ENCODE data around the gene SMARCA2. TPM values are rescaled to one million over a fixed set of nuclear protein-coding genes. Genes with fewer than 3 reads are reported as not detected.

SMARCA2 gene
- total and polyA plus RNA-seq, 2 experiments from 2014 or later, result 19.9 to 43.0 TPM

DNA sequence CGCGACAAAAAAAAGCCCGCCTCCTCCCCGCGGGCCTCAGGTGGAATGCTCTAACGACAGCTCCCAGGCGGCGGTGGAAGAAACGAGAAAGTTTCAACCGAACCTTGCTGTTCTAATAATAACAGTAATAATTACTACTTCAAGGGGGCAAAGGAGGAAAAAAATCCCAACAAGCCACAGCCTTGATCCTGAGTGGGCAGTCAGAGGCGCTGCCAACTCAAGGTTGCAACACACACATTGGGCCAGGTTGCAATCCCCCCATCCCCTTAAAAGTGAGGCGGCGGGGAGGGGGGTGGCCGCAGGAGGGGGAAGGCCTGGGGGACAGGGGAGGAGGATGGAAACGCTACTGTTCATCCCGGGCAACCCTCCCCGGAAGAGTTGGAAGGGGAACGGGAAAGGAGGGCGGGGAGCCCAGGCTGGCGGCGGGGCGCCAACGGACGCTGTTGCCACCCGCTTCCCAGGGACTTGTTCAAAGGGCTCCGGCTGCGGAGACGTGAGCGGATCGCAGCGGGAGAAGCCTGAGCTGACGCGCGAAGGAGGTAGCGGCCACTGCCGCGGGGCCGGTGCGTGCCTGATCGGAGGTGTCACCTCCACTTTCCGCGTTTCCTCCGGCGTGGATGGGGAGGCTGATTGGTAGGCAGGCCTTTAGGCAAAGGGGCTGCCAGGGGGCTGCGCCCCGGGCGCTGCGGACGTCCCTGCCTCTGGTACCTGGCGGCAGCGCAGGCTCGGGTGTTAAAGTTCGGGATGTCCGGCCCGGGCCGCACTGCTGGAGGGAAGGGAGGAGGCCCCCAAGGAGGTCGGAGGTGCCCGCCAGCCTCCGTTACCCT, 647 bp downstream of the SMARCA2 start:
- Histone ChIP-seq H3K9me3 (ENCODE audit: low read depth) (no peaks in the 10 kb centered on the region), H3K27ac (no peak overlapping the region), H3K36me3 (no peaks in the 10 kb centered on the region), H3K4me1 (ENCODE audit: low read depth) (peaks cover 8% of the 10 kb centered on the region), H3K27me3 (peaks cover 60% of the 10 kb centered on the region), H3K4me3 (peak overlapping the region; percentile 67)
- DNase-seq (ENCODE audit: low read depth in 1 of 2, low spot score in 1 of 2), result peak; percentile 47 to 76
- TF ChIP-seq, protein P1, sequence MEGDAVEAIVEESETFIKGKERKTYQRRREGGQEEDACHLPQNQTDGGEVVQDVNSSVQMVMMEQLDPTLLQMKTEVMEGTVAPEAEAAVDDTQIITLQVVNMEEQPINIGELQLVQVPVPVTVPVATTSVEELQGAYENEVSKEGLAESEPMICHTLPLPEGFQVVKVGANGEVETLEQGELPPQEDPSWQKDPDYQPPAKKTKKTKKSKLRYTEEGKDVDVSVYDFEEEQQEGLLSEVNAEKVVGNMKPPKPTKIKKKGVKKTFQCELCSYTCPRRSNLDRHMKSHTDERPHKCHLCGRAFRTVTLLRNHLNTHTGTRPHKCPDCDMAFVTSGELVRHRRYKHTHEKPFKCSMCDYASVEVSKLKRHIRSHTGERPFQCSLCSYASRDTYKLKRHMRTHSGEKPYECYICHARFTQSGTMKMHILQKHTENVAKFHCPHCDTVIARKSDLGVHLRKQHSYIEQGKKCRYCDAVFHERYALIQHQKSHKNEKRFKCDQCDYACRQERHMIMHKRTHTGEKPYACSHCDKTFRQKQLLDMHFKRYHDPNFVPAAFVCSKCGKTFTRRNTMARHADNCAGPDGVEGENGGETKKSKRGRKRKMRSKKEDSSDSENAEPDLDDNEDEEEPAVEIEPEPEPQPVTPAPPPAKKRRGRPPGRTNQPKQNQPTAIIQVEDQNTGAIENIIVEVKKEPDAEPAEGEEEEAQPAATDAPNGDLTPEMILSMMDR (IDR thresholded peaks at IDR 0.05; ENCODE audit: low read depth, low read length), result no peak

DNA sequence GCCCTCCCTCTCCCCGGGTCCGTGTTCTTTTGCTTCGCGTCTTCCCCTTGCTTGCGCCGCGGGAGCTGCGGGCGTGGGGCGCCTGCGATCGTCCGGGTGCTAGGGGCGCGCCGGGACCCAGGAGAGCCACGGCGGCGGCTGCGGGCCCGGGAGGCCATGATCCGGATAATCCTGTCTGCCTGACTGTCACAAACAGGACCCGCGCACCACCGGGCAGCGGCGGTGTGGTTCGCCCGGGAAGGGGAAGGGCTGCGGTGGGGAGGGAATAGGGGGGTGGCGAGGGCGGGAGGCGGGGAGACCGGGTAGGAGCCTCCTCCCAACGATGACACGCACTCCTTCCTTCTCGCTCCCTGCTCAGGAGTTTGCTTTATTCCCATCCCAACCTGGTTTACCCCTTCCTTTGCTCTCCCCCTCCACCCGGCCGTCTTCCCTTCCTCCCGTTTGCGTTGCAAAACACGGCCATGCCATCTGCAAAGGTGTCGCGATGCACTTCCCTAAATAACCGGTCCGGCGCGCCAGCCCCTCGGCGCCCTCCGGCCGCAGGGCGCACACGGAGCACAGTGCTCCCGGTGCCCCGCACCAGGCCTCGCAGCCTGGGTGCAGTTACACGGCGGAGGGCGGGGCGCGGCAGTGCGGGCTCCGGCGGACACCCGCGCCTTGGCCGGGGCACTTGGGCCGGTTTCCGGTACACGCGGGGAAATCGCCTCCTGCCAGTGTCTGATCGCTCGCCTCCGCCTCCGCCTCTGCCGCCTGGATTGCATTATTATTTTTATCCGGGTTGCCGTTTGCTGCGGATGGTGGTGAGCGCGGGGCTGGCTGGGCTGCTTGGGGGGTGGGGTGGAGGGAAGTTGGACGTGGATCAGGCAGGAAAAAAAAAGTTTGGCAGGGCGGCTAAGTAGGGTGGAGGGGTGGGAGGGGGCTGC, 1.5 kb downstream of the SMARCA2 start:
- Histone ChIP-seq H3K27ac (no peak overlapping the region), H3K9me3 (ENCODE audit: low read depth) (no peaks in the 10 kb centered on the region), H3K4me1 (ENCODE audit: low read depth) (peaks cover 8% of the 10 kb centered on the region), H3K36me3 (no peaks in the 10 kb centered on the region), H3K27me3 (peaks cover 57% of the 10 kb centered on the region), H3K4me3 (peak overlapping the region; percentile 67)
- TF ChIP-seq, protein P1 (IDR thresholded peaks at IDR 0.05; ENCODE audit: low read depth, low read length), result no peak
- peak; percentile 64 to 81 for DNase-seq (ENCODE audit: low read depth in 1 of 2, low spot score in 1 of 2)

DNA sequence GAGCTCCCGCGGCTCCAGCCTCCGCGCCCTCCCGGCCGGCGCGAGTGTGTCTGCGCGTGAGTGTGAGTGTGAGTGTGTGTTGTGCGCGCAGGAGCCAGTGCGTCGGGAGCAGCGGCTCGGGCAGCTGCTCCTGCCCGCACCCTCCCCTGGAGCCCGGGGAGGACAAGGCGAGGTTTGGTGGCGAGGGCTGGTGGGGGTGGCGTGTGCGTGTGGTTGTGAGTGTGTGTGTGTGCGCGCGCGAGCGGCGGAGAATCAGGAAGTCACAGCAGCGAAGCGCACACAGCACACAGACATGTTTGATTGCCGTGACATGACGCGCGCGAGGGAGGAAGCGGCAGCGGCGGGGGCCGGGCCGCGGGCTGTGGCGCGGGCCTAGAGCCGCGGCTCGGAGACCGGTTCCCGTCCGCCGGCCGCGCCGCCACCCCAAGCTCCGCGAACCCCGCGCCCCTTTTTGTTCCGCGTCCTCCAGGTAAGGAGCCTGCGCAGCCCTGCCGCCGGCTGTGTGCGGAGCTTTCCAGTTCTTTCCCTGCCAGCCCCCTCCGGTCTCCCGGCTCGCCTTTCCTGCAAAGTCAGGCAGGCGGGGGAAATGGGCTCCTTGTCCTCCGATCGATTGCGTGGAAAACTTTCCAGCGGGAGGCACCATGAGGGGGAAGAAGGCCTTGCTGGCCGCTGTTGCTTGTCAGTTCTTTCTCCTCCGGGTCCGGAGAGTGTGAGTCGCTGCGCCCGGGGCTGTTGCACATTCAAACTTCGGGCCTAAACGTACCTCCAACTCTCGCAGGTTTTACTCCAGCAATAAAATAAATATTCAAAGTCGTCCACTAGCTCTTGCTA, 2.4 kb downstream of the SMARCA2 start:
- H3K4me1 ChIP-seq (ENCODE audit: low read depth), result peaks cover 8% of the 10 kb centered on the region
- no peak overlapping the region for H3K27ac ChIP-seq
- no peaks in the 10 kb centered on the region for H3K36me3 ChIP-seq
- no peaks in the 10 kb centered on the region for H3K9me3 ChIP-seq (ENCODE audit: low read depth)
- H3K4me3 ChIP-seq, result peak overlapping the region; percentile 67
- H3K27me3 ChIP-seq, result peaks cover 48% of the 10 kb centered on the region
- peak; percentile 63 to 84 for DNase-seq (ENCODE audit: low read depth in 1 of 2, low spot score in 1 of 2)
- TF ChIP-seq, protein P1 (IDR thresholded peaks at IDR 0.05; ENCODE audit: low read depth, low read length), result no peak

DNA sequence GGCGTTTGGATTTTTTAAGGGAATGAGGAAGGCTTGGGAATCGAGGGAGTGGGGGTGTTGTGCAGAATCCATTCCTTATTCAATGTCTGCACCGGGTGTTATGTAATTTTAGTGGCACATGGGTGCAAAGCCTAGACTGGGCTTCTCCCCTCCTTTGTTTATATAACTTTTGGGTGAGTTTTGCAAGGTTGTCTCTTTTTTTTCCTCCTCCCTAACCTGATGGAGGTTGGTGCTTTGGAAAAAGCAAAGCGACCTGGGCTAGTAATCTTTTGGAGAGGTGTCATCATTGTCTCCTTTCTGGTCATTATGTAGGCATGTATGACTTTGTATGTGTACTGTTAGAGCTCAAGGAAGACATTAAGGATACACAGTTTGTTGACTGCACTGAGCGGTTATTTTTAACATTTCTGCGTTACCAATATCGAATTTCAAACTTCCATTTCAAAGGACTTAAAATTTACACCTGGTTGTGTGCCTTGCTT, 3.1 kb downstream of the SMARCA2 start:
- Histone ChIP-seq H3K4me3 (peak overlapping the region; percentile 67), H3K36me3 (no peaks in the 10 kb centered on the region), H3K27ac (no peak overlapping the region), H3K4me1 (ENCODE audit: low read depth) (peaks cover 9% of the 10 kb centered on the region), H3K9me3 (ENCODE audit: low read depth) (no peaks in the 10 kb centered on the region), H3K27me3 (peaks cover 41% of the 10 kb centered on the region)
- no peak for DNase-seq (ENCODE audit: low read depth in 1 of 2, low spot score in 1 of 2)
- TF ChIP-seq, protein P1 (IDR thresholded peaks at IDR 0.05; ENCODE audit: low read depth, low read length), result no peak

Data from cardiac muscle cell (in vitro differentiated cells and primary cell).